Mammary epithelial cell (primary cell): Measurements from ENCODE around the gene GTPBP4.

Source experiments
- CTCF ChIP-seq, 2 donors: IDR thresholded peaks in 1 of 2; conservative IDR thresholded peaks in 1 of 2; 2 replicates each; pipeline ENCODE4 v1.5.1; 2011 to 2012; ENCODE audit warnings: inconsistent platforms in 2 of 2, low read length in 2 of 2, mild to moderate bottlenecking in 2 of 2, control low read depth in 1 of 2, low read depth in 1 of 2; ENCODE audit not compliant: insufficient read depth in 1 of 2; ENCODE audit errors: extremely low read depth in 1 of 2
- EZH2 ChIP-seq: IDR thresholded peaks from 2 replicates; pipeline ENCODE4 v1.6.1; 2012; ENCODE audit warnings: low read length, inconsistent platforms, borderline replicate concordance

GRCh38 chr10:949446-949845 lies 38.8 kb upstream of the GTPBP4 start:
- no peak for TF ChIP-seq CTCF (conservative IDR thresholded peaks at IDR 0.05 in 1 of 2, IDR thresholded peaks at IDR 0.05 in 1 of 2; ENCODE audit: extremely low read depth in 1 of 2, insufficient read depth in 1 of 2, low read depth in 1 of 2, low read length in 2 of 2)
- TF ChIP-seq EZH2: no peak
